NT2/D1 (cell line): ENCODE data around the gene ROBO1.
A peak's percentile ranks its signal among the peaks of the same experiment; 100 is the strongest.
"Not testable (repeated sequence)": the region's sequence is repeated elsewhere in the genome, so short reads cannot be mapped to it uniquely, and the experiment has no call there.

ENCODE experiments used
- DNase-seq: peaks from one replicate; pipeline ENCODE4 v3.0.0-alpha.2; 2011; ENCODE audit warnings: low read depth, low spot score
- H3K27me3 ChIP-seq: 2 replicates; pipeline ENCODE4 v1.6.0; 2011; ENCODE audit warnings: mild to moderate bottlenecking; ENCODE audit not compliant: insufficient read length, insufficient read depth
- H3K36me3 ChIP-seq: 2 replicates; pipeline ENCODE4 v1.6.1; 2011; ENCODE audit warnings: mild to moderate bottlenecking, low read length, mixed read lengths; ENCODE audit not compliant: insufficient read depth, insufficient read length
- H3K4me1 ChIP-seq: 2 replicates; pipeline ENCODE4 v1.5.1; 2011; ENCODE audit not compliant: insufficient read depth, insufficient read length
- H3K4me3 ChIP-seq: 2 replicates; pipeline ENCODE4 v1.5.1; 2011; ENCODE audit warnings: low read depth; ENCODE audit not compliant: insufficient read length
- H3K9ac ChIP-seq: 2 replicates; pipeline ENCODE4 v1.6.0; 2011; ENCODE audit warnings: low read depth; ENCODE audit not compliant: insufficient read length
- H3K9me3 ChIP-seq: 2 replicates; pipeline ENCODE4 v1.5.1; 2011; ENCODE audit warnings: mild to moderate bottlenecking, low read length; ENCODE audit not compliant: insufficient read depth
- SUZ12 ChIP-seq: IDR thresholded peaks from 2 replicates; pipeline ENCODE4 v1.6.1; 2011; ENCODE audit not compliant: insufficient read length, insufficient read depth; ENCODE audit errors: extremely low read depth
- YY1 ChIP-seq: IDR thresholded peaks from 2 replicates; pipeline ENCODE4 v1.6.1; 2011; ENCODE audit not compliant: insufficient read length, insufficient read depth
- ZNF274 ChIP-seq: IDR thresholded peaks from 2 replicates; pipeline ENCODE4 v1.6.1; 2011; ENCODE audit warnings: mild to moderate bottlenecking, low read depth, low read length

Gene ROBO1

DNA sequence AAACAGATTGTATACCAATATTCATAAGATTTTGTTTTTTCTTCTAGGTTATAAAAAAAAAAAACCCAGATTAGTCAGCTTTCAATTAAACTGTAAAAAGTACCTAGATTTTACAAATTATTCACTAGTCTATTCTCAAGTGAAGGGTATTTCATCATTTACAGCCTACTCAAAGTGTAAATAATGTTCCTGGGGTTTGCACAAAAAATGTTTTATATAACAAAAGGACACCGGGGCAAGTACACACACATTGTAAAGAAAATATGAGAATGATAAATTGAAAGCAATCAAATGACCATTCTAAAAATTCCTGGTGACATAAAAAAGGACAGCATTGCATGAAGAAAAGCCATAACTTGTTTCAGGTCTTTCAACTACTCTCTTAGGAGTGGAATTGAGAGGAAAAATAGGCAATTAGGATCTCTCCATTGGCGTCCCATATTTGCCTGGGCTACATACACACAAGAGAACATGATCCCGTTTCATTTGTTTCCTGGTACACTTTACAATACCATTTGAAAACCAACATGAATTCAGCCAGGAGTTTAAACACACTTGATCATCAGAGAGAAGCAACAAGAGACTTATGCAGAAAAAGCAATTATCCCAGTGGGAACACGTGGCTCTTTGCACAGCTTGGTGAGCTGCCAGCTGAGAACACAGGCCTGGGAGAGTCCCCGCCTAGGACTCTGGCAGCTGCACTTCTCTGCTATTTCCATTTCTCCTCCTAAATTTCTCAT is 1039.2 kb downstream of the ROBO1 start:
- Histone ChIP-seq H3K9me3 (no peaks in the 10 kb centered on the region), H3K36me3 (no peaks in the 10 kb centered on the region), H3K27me3 (no peaks in the 10 kb centered on the region), H3K4me1 (no peaks in the 10 kb centered on the region), H3K4me3 (no peak overlapping the region), H3K9ac (no peak overlapping the region)
- no peak for DNase-seq
- TF ChIP-seq YY1 (no peak), ZNF274 (no peak), SUZ12 (no peak)

DNA sequence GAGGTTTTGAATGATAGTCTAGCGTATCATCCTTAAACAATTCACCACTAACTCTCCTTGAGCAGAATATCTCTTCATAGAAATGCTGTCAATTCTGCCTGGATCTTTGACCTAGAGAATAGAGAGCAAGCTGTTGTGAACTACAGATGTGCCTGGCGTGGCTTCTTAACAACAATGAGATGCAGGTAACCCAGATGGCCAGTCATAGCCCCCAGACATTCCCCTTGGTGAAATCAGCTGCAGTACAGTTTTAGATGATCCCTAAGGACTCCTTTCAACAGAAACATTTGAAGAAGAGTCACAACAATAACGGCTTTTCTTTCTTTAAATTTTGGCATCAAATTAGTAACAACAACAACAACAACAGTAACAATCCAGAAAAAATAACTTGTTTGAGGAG is 1041.3 kb downstream of the ROBO1 start:
- Histone ChIP-seq H3K4me1 (no peaks in the 10 kb centered on the region), H3K36me3 (no peaks in the 10 kb centered on the region), H3K9me3 (no peaks in the 10 kb centered on the region), H3K9ac (no peak overlapping the region), H3K4me3 (no peak overlapping the region), H3K27me3 (no peaks in the 10 kb centered on the region)
- TF ChIP-seq YY1: no peak
- DNase-seq: no peak

DNA sequence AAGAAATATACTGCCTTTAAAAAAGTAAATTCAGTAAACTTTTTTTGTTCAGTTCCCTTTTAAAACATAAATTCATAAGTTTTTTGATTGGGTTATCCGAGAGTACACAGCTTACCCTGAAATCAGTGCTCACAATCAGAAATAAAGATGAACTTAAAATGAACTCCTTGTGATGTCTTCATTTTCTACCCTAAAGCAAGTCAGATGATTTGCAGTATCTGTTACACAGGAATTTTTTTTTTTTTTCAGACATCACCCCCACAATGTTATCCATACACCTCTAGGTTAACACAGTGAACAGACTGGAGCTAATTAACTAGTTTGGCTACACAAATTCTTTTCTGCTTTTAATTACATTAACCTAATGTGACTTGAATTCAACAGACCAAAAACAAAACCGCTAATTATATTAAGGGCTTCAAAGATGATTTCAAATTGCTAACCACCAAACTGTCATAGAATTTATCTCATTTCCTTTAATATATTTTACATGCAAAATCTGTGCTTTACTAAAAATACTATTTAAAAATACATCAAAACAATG is 1042.0 kb downstream of the ROBO1 start:
- no peak for DNase-seq
- no peak for TF ChIP-seq YY1
- TF ChIP-seq SUZ12: no peak
- no peak for TF ChIP-seq ZNF274
- Histone ChIP-seq H3K27me3 (no peaks in the 10 kb centered on the region), H3K9ac (no peak overlapping the region), H3K36me3 (no peaks in the 10 kb centered on the region), H3K4me3 (no peak overlapping the region), H3K9me3 (no peaks in the 10 kb centered on the region), H3K4me1 (no peaks in the 10 kb centered on the region)

DNA sequence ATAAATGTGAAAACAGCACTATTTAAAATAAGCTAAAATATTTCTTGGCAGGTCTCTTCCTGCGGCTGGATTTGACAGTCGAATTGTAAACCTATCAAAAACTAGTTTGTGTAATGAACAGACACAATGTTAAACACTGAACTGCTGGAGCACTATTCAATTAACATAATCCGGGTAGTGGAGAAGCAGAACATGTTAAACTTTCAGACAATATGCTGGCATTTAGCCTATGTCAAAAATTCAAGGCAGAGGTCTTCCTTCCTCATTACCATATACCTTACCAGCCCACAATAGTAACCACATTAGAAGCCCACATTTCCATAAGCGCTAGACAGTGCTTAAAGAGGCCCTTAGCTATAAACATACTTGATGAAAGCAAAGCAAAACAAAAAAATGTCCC is 1042.9 kb downstream of the ROBO1 start:
- Histone ChIP-seq H3K9ac (no peak overlapping the region), H3K4me3 (no peak overlapping the region), H3K4me1 (no peaks in the 10 kb centered on the region), H3K36me3 (no peaks in the 10 kb centered on the region), H3K9me3 (no peaks in the 10 kb centered on the region), H3K27me3 (no peaks in the 10 kb centered on the region)
- peak; percentile 16 for DNase-seq
- no peak for TF ChIP-seq ZNF274
- TF ChIP-seq YY1: no peak
- no peak for TF ChIP-seq SUZ12

DNA sequence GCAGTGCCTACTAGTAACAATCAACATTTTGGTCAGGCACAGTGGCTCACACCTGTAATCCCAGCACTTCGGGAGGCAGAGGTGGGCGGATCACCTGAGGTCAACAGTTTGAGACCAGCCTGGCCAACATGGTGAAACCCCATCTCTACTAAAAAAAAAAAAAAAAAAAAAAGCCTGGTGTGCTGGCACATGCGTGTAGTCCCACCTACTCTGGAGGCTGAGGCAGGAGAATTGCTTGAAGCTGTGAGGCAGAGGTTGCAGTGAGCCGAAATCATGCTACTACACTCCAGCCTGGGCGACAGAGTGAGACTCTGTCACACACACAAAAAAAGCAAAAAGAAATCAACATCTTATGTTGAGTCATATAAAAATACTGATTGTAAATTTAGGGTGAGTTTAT is 1043.4 kb downstream of the ROBO1 start:
- not testable (repeated sequence) for H3K9me3 ChIP-seq, H3K36me3 ChIP-seq, H3K27me3 ChIP-seq, DNase-seq, H3K4me1 ChIP-seq, H3K4me3 ChIP-seq, H3K9ac ChIP-seq

DNA sequence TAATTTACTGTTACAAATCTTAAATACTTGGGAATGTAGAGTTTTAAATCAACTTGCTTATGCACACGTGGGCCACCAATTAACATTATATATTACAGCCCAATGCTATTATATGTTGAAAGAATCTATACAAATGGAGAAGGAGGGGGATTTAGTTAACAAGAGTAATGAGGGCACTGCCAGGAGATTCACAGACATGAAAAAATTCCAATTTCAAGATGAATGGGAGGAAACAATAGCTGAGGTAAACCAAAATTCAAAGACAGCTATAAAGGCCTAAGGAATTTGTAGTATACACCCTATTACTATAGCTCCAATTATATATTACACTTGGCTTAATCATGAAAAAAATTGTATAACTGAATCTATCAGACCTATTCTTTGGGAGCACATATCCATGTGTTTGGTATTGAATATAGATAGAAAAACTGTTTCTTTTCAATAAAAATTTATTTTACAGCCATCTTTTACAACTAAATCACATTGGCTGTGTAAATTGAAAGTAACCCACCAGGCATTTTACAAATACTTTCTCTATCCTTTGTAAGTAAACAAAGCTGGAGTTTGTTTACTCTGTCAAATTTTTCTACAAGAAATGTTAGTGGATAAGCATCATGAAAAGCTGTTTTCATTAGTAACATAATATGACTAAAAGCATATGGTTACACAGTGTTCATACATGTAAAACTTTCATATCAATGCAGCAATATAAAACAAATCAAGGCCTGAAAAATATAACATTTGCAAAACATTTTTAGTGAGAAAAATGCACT is 1045.8 kb downstream of the ROBO1 start:
- no peak for DNase-seq
- H3K36me3 ChIP-seq: peaks cover 4% of the 10 kb centered on the region
- TF ChIP-seq YY1 (no peak), ZNF274 (no peak), SUZ12 (no peak)
- no peaks in the 10 kb centered on the region for H3K4me1 ChIP-seq
- no peaks in the 10 kb centered on the region for H3K9me3 ChIP-seq
- no peak overlapping the region for H3K4me3 ChIP-seq
- no peak overlapping the region for H3K9ac ChIP-seq
- no peaks in the 10 kb centered on the region for H3K27me3 ChIP-seq

DNA sequence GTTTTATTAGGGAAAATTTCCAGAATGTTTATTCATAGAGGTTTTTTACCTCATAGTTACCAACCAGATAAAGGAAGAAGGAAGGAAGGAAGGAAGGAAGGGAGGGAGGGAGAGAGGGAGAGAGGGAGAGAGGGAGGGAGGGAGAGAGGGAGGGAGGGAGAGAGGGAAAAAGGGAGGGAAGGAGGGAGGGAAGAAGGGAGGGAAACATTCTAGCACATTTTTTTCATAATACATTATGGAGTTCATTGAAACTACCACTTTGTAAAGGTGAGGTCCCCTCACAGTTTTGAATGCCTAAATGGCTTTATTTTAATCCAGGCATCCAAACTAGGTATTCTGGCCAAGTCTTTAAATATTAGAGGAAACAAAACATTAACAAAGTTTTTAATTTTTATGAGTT is 1049.1 kb downstream of the ROBO1 start:
- Histone ChIP-seq H3K4me3 (no peak overlapping the region), H3K9ac (no peak overlapping the region), H3K4me1 (no peaks in the 10 kb centered on the region), H3K27me3 (no peaks in the 10 kb centered on the region), H3K36me3 (peaks cover 9% of the 10 kb centered on the region), H3K9me3 (no peaks in the 10 kb centered on the region)
- DNase-seq: no peak
- TF ChIP-seq ZNF274 (no peak), SUZ12 (no peak), YY1 (no peak)
